Stimulated activated naive CD8-positive, alpha-beta T cell treated with anti-CD3 and anti-CD28 coated beads, Interleukin-15, amount 100 ng/mL, for 72 hours (primary cell): ENCODE data around the gene RIBC1.

Experiments used
- ATAC-seq: fragments of 150-1000 bp; cut with Tn5 transposase; 2 replicates; pipeline ENCODE4 v1.10.0; 2021; ENCODE audit warnings: mild to moderate bottlenecking, moderate library complexity
- DNase-seq, 2 donors: peaks; one replicate each; pipeline ENCODE4 v3.0.0; 2021 to 2022
- H3K27ac Mint-ChIP-seq, 2 donors: one replicate each; pipeline ENCODE4 v1.8.0; 2022; ENCODE audit warnings: mild to moderate bottlenecking in 2 of 2, mixed read lengths in 2 of 2, moderate library complexity in 2 of 2
- H3K27me3 Mint-ChIP-seq: one replicate; pipeline ENCODE4 v1.8.0; 2022; ENCODE audit warnings: mixed read lengths
- H3K4me1 Mint-ChIP-seq: one replicate; pipeline ENCODE4 v1.8.0; 2022; ENCODE audit warnings: mild to moderate bottlenecking, mixed read lengths
- H3K4me3 Mint-ChIP-seq, 2 donors: one replicate each; pipeline ENCODE4 v1.8.0; 2022; ENCODE audit warnings: mild to moderate bottlenecking in 2 of 2, mixed read lengths in 2 of 2, moderate library complexity in 1 of 2
- H3K9me3 Mint-ChIP-seq, 2 donors: one replicate each; pipeline ENCODE4 v1.8.0; 2022; ENCODE audit warnings: mixed read lengths in 2 of 2

RIBC1 gene

GRCh38 chrX:53422086-53422860, 400 bp upstream of the RIBC1 start, which contains the start of gene SMC1A:
Gene SMC1A (minus strand): TSS chrX:53422654. CDS start chrX:53422600, 54 bp downstream.
- Mint-ChIP-seq H3K4me3 (peak within 1 kb of the TSS; percentile 84 to 88), H3K27ac (peak within 1 kb of the TSS; percentile 97 to 99), H3K27me3 (no peaks in the 10 kb centered on the region), H3K4me1 (peaks cover 32% of the 10 kb centered on the region), H3K9me3 (no peaks in the 10 kb centered on the region)
- peak; percentile 93 for ATAC-seq
- peak; percentile 91 to 96 for DNase-seq

GRCh38 chrX:53429755-53430154, 7.1 kb downstream of the RIBC1 start:
- ATAC-seq = no peak
- DNase-seq = no peak
- no peaks in the 10 kb centered on the region for H3K27me3 Mint-ChIP-seq
- H3K4me1 Mint-ChIP-seq = peaks cover 9% of the 10 kb centered on the region
- no peak overlapping the region for H3K4me3 Mint-ChIP-seq
- no peaks in the 10 kb centered on the region for H3K9me3 Mint-ChIP-seq
- H3K27ac Mint-ChIP-seq = peak overlapping the region in 1 of 2 donors; percentile 87

DNA sequence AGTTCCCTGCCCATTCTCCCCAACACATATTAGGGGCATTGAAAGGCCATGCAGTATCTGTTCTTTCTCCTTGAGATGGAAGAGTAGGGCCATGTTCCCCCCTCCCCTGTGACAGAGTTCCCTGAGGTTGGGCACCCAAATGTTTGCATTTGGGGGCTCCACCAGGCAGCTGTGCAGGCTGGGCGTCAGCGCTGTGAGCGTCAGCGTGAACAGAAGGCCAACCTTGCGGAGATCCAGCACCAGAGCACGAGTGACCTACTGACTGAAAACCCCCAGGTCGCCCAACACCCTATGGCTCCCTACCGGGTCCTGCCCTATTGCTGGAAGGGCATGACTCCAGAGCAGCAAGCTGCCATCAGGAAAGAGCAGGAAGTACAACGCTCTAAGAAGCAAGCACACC, 7.6 kb downstream of the RIBC1 start:
- ATAC-seq = no peak
- DNase-seq = no peak
- Mint-ChIP-seq H3K27ac (peak overlapping the region in 1 of 2 donors; percentile 87), H3K9me3 (no peaks in the 10 kb centered on the region), H3K4me3 (no peak overlapping the region), H3K27me3 (no peaks in the 10 kb centered on the region), H3K4me1 (peaks cover 14% of the 10 kb centered on the region)

- Mint-ChIP-seq H3K27ac (peak within 1 kb of the TSS; percentile 97 to 98), H3K27me3 (no peaks in the 10 kb centered on the region), H3K9me3 (no peaks in the 10 kb centered on the region), H3K4me1 (peaks cover 40% of the 10 kb centered on the region), H3K4me3 (peak within 1 kb of the TSS; percentile 95 to 98)
- ATAC-seq = peak; percentile 95
- peak; percentile 82 to 86 for DNase-seq
These were observed 11.3 kb downstream of the RIBC1 start, which contains the start of gene HSD17B10 for GRCh38 chrX:53433651-53434639. Gene HSD17B10 (minus strand): TSS chrX:53434370. CDS start chrX:53434345, 25 bp downstream.

DNA sequence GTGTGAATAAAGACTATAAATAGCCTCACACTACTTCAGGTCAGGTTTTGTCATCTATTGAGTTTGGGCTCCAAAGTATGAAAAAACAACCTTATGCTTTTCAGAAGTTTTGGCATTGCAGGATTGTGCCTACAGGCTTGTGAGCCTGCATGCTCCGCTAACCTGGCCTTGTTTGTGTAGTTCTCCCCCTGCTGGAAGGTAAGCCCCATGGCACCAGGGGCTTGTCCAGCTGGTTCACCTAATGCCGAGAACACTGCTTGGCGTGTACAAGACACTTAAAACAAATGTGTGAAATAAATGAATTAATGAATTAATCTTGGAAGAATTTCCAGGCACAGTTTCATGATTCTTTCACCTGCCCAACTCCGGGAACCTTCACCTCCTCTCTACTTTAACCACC, 13.3 kb downstream of the RIBC1 start:
- Mint-ChIP-seq H3K27me3 (peaks cover 8% of the 10 kb centered on the region), H3K27ac (no peak overlapping the region), H3K4me3 (peak overlapping the region in 1 of 2 donors; percentile 26), H3K9me3 (no peaks in the 10 kb centered on the region), H3K4me1 (peaks cover 53% of the 10 kb centered on the region)
- DNase-seq = peak; percentile 54 to 62
- ATAC-seq = peak; percentile 79

DNA sequence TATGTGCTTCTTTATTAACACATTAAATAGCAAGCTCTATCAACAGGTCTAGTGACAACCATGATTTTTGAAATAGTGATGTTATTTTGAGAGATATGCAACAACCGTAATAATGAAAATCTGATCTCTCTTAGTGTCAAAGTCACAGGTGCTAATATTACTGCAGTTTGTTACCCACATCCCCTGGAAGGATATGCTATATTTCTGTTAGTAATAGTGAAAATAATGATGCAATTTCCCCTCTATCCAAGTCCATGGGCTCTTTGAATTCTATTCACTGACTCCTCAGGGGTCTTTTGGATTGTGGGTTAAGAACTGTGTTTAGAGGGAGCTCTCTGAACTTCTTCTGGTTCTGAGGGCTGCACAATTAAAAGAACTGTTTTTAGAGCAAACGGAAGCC, 14.5 kb downstream of the RIBC1 start:
- no peak for ATAC-seq

GRCh38 chrX:53438174-53438831, 15.6 kb downstream of the RIBC1 start:
- Mint-ChIP-seq H3K9me3 (no peaks in the 10 kb centered on the region), H3K27ac (peak overlapping the region in 1 of 2 donors; percentile 87), H3K27me3 (peaks cover 8% of the 10 kb centered on the region), H3K4me3 (peak overlapping the region; percentile 12 to 40), H3K4me1 (peaks cover 61% of the 10 kb centered on the region)
- ATAC-seq = no peak
- no peak for DNase-seq

More for the DNA sequence above, 14.5 kb downstream of the RIBC1 start:
- Mint-ChIP-seq H3K27ac (peak overlapping the region; percentile 52 to 63), H3K4me1 (peaks cover 59% of the 10 kb centered on the region), H3K4me3 (peak overlapping the region in 1 of 2 donors; percentile 35), H3K27me3 (peaks cover 8% of the 10 kb centered on the region), H3K9me3 (no peaks in the 10 kb centered on the region)
- no peak for DNase-seq

- DNase-seq (no peak), ATAC-seq (no peak)
- Mint-ChIP-seq H3K9me3 (no peaks in the 10 kb centered on the region), H3K27ac (peak overlapping the region in 1 of 2 donors; percentile 87), H3K4me3 (peak overlapping the region; percentile 12 to 40), H3K4me1 (peaks cover 61% of the 10 kb centered on the region), H3K27me3 (peaks cover 8% of the 10 kb centered on the region)
These were observed 16.2 kb downstream of the RIBC1 start for GRCh38 chrX:53438832-53439230.

- Mint-ChIP-seq H3K9me3 (no peaks in the 10 kb centered on the region), H3K27me3 (peaks cover 8% of the 10 kb centered on the region), H3K4me1 (peaks cover 48% of the 10 kb centered on the region), H3K27ac (no peak overlapping the region), H3K4me3 (peak overlapping the region; percentile 83 to 95)
- DNase-seq (no peak), ATAC-seq (no peak)
These were observed 17.4 kb downstream of the RIBC1 start for GRCh38 chrX:53440101-53440500.

DNA sequence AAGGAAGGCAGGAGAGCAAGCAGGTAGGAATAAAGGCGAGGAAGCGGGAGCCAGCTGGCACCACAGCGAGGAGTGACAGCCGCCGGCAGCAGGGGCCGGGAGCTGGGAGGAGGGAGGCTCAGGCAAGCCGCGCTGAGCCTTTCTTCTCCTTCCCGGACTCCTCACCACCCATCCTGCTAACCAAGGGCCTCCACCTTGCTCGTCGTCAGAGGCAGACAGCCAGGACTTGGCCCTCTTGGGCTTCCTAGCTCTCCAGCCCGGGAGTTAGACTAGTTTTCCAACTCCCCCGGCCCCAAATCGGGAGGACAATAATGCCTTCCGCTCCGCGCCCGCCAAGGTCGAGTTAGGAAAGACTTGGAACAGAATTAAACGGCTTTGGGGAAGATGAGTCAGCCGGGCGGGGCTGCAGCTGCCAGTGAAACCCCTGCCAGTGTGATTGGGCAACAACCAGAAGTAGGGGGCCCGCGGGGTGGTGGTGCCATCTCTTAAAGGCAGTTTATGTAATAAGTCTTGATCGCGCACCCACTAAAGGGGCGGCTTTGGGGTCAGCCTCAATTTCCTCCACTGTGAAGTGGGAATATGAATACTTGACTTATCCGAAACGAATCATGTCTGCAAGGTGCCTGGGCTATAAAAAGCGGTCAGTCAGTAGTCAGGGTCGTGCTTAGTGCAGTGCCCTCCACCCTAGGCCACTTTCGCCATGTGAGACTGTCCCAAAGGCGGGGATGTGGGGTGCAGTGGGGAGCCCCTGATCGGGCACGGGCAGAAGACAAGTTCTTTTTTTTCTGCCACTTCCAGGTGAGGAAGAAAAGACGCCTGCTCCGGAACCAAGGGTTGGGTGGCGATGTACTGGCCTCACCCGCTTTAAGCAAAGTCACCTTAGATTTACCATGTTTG, 18.2 kb downstream of the RIBC1 start:
- ATAC-seq (peak; percentile 40), DNase-seq (peak; percentile 8 to 30)
- peaks cover 44% of the 10 kb centered on the region for H3K4me1 Mint-ChIP-seq
- peaks cover 8% of the 10 kb centered on the region for H3K27me3 Mint-ChIP-seq
- H3K27ac Mint-ChIP-seq = peak overlapping the region in 1 of 2 donors; percentile 80
- H3K9me3 Mint-ChIP-seq = no peaks in the 10 kb centered on the region
- peak overlapping the region; percentile 83 to 95 for H3K4me3 Mint-ChIP-seq

- Mint-ChIP-seq H3K4me1 (peaks cover 38% of the 10 kb centered on the region), H3K27ac (peak overlapping the region in 1 of 2 donors; percentile 83), H3K9me3 (no peaks in the 10 kb centered on the region), H3K4me3 (peak overlapping the region; percentile 83 to 95), H3K27me3 (peaks cover 8% of the 10 kb centered on the region)
- DNase-seq (peak; percentile 71 to 80), ATAC-seq (peak; percentile 86)
These were observed 19.1 kb downstream of the RIBC1 start for GRCh38 chrX:53441531-53442321.

- Mint-ChIP-seq H3K4me1 (peaks cover 37% of the 10 kb centered on the region), H3K4me3 (peak overlapping the region; percentile 83 to 95), H3K9me3 (no peaks in the 10 kb centered on the region), H3K27me3 (peaks cover 8% of the 10 kb centered on the region), H3K27ac (no peak overlapping the region)
- ATAC-seq (peak; percentile 3), DNase-seq (no peak)
These were observed 19.6 kb downstream of the RIBC1 start for GRCh38 chrX:53442322-53442631.

DNA sequence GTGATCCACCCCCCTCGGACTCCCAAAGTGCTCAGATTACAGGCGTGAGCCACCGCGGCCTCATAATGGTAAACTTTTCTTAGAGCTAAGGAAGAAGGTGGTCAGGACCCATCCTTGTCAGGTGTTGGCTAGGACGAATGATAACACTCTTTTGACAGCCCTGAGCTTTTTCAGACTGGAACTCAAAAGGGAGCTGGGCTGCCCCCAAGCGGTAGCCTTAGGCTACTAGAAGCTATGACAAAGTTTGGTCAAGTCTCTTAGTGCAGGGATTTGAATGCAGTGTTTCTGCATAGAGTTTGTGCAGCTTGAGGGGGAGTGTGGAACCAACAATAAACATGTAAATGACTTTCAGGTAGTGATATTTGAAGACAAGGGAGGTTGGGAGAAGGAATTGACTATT, 23.3 kb downstream of the RIBC1 start:
- H3K27ac Mint-ChIP-seq = no peak overlapping the region
- DNase-seq = peak; percentile 27 to 45
- peaks cover 8% of the 10 kb centered on the region for H3K4me1 Mint-ChIP-seq
- no peak overlapping the region for H3K4me3 Mint-ChIP-seq
- no peaks in the 10 kb centered on the region for H3K27me3 Mint-ChIP-seq
- H3K9me3 Mint-ChIP-seq = no peaks in the 10 kb centered on the region
- peak; percentile 50 for ATAC-seq

DNA sequence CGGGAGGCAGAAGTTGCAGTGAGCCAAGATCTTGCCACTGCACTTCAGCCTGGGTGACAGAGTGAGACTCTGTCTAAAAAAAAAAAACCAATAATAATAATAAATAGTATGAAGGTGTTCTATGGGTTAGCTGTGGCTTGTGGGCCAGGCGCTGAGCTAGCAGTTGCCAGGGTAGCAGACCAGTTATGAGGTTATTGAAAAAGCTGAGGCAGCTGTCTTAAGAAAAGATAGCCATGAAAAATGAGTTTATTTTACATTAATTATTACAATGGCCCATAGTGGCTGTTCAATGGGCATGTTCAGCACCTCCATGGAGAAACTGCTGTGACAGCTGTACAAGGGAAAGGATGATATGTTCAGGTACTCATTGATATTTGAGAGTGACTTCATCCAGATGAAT, 24.8 kb downstream of the RIBC1 start:
- Mint-ChIP-seq H3K4me1 (no peaks in the 10 kb centered on the region), H3K27ac (no peak overlapping the region), H3K27me3 (no peaks in the 10 kb centered on the region), H3K9me3 (no peaks in the 10 kb centered on the region), H3K4me3 (no peak overlapping the region)
- no peak for DNase-seq
- no peak for ATAC-seq
